ENCODE measurements around the gene CPSF3. TPM values are rescaled to one million over a fixed set of nuclear protein-coding genes. Genes with fewer than 3 reads are reported as not detected.

The CPSF3 gene
- total and polyA plus RNA-seq, 2 of the 13 experiments (the other 11 are each of a cell fraction or from before 2014, with no cell fraction given) = 19.8 to 93.0 TPM

DNA sequence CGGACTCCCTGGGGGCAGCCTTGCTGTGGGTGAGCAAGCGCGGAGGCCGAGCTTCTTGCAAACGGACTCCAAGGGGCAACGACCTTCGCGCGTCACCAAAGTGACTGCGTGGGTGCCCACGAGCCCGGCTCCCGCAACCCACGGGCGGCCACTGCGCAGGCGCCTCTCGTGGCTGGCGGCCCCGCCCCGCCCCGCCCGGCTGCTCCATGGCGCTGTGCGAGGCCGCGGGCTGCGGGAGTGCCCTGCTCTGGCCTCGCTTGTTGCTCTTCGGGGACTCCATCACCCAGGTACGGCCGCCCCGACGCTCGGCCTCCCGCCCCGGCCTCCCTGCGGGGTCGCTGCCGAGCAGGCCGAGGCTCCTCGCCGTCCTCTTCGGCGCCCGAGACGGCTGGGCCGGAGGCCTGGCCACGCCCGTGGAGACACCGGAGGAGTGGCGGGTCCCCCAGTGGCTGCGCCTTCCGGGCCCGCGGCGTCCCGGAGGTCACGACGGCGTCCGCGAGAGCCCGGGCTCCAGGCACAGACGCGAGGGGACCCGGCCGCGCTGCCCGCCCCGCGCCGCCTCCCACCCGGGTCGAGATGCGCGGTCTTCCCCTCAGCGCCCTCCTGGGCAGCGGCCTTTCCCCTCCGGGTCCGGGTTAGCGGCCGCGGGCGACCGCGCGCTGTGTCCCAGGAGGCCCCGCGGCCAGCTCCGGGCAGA, 51.1 kb downstream of the CPSF3 start, which contains the start of gene IAH1 (continued):
- TF ChIP-seq, protein P1, sequence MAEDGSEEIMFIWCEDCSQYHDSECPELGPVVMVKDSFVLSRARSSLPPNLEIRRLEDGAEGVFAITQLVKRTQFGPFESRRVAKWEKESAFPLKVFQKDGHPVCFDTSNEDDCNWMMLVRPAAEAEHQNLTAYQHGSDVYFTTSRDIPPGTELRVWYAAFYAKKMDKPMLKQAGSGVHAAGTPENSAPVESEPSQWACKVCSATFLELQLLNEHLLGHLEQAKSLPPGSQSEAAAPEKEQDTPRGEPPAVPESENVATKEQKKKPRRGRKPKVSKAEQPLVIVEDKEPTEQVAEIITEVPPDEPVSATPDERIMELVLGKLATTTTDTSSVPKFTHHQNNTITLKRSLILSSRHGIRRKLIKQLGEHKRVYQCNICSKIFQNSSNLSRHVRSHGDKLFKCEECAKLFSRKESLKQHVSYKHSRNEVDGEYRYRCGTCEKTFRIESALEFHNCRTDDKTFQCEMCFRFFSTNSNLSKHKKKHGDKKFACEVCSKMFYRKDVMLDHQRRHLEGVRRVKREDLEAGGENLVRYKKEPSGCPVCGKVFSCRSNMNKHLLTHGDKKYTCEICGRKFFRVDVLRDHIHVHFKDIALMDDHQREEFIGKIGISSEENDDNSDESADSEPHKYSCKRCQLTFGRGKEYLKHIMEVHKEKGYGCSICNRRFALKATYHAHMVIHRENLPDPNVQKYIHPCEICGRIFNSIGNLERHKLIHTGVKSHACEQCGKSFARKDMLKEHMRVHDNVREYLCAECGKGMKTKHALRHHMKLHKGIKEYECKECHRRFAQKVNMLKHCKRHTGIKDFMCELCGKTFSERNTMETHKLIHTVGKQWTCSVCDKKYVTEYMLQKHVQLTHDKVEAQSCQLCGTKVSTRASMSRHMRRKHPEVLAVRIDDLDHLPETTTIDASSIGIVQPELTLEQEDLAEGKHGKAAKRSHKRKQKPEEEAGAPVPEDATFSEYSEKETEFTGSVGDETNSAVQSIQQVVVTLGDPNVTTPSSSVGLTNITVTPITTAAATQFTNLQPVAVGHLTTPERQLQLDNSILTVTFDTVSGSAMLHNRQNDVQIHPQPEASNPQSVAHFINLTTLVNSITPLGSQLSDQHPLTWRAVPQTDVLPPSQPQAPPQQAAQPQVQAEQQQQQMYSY (CRISPR knock-in tag; IDR thresholded peaks at IDR 0.05) = no peak
- peak; percentile 47; the same call in 1 of the 2 replicates for TF ChIP-seq ARNT2 (CRISPR knock-in tag; IDR thresholded peaks at IDR 0.05; ENCODE audit: low read depth)
- TF ChIP-seq ZNF558 (CRISPR knock-in tag; IDR thresholded peaks at IDR 0.05; ENCODE audit: borderline replicate concordance) = 0 out of 2 replicates have a peak, but pooled peaks have one; percentile 38
- TF ChIP-seq THYN1 (CRISPR knock-in tag; IDR thresholded peaks at IDR 0.05; ENCODE audit: borderline replicate concordance, low read depth) = no peak
- no peak for TF ChIP-seq MBD4 (IDR thresholded peaks at IDR 0.05; ENCODE audit: borderline replicate concordance, low read length)
- peak; percentile 59; the same call in 1 of the 2 replicates for TF ChIP-seq ZSCAN29 (CRISPR knock-in tag; conservative IDR thresholded peaks at IDR 0.05)
- TF ChIP-seq ZNF616 (CRISPR knock-in tag; IDR thresholded peaks at IDR 0.05; ENCODE audit: low read depth) = 0 out of 2 replicates have a peak, but pooled peaks have one; percentile 46
- 0 out of 2 replicates have a peak, but pooled peaks have one; percentile 38 for TF ChIP-seq SAFB2 (CRISPR knock-in tag; IDR thresholded peaks at IDR 0.05; ENCODE audit: borderline replicate concordance, low read depth)
- TF ChIP-seq KDM2A (CRISPR knock-in tag; IDR thresholded peaks at IDR 0.05; ENCODE audit: borderline replicate concordance, low read depth) = 0 out of 2 replicates have a peak, but pooled peaks have one; percentile 16
- TF ChIP-seq KDM3A (CRISPR knock-in tag; IDR thresholded peaks at IDR 0.05; ENCODE audit: low read depth) = no peak
- no peak for TF ChIP-seq ZNF441 (CRISPR knock-in tag; IDR thresholded peaks at IDR 0.05; ENCODE audit: borderline replicate concordance)
- TF ChIP-seq ATF5 (CRISPR knock-in tag; IDR thresholded peaks at IDR 0.05; ENCODE audit: low read depth) = 0 out of 2 replicates have a peak, but pooled peaks have one; percentile 69
- no peak for TF ChIP-seq TCF7 (IDR thresholded peaks at IDR 0.05; ENCODE audit: low read depth)
- no peak for TF ChIP-seq SKI (IDR thresholded peaks at IDR 0.05; ENCODE audit: partially characterized antibody)
- TF ChIP-seq ZNF788 (CRISPR knock-in tag; IDR thresholded peaks at IDR 0.05; ENCODE audit: borderline replicate concordance) = no peak
- TF ChIP-seq HOXA3 (CRISPR knock-in tag; IDR thresholded peaks at IDR 0.05) = 0 out of 2 replicates have a peak, but pooled peaks have one; percentile 59
- peak; percentile 88 for TF ChIP-seq ZFY (CRISPR knock-in tag; IDR thresholded peaks at IDR 0.05)
- no peak for TF ChIP-seq NKX3-1 (CRISPR knock-in tag; IDR thresholded peaks at IDR 0.05)
- TF ChIP-seq ZMAT3 (CRISPR knock-in tag; conservative IDR thresholded peaks at IDR 0.05) = 0 out of 2 replicates have a peak, but pooled peaks have one; percentile 38
- TF ChIP-seq LCORL (IDR thresholded peaks at IDR 0.05) = no peak
- no peak for TF ChIP-seq LCORL (CRISPR knock-in tag; IDR thresholded peaks at IDR 0.05)
- TF ChIP-seq BHLHE40 (IDR thresholded peaks at IDR 0.05; ENCODE audit: low read length) = no peak
- TF ChIP-seq FOXO4 (CRISPR knock-in tag; conservative IDR thresholded peaks at IDR 0.05) = no peak
